Left cardiac atrium (tissue), 4 donors: Measurements from ENCODE around the gene MAGEB4. TPM values are rescaled to one million over a fixed set of nuclear protein-coding genes. Genes with fewer than 3 reads are reported as not detected.
"Not testable (repeated sequence)": the region's sequence is repeated elsewhere in the genome, so short reads cannot be mapped to it uniquely, and the experiment has no call there.

Experiments
- ATAC-seq, 2 donors: fragments of 200-7000 bp; cut with Tn5 transposase; one replicate each; pipeline ENCODE4 v1.9.1; 2020; ENCODE audit warnings: mild to moderate bottlenecking in 2 of 2, moderate library complexity in 2 of 2
- DNase-seq: peaks from one replicate; pipeline ENCODE4 v3.0.0-alpha.2; 2020
- intact Hi-C, 2 donors: fragments of 100-400 bp; cut with DNase I; formaldehyde crosslinking; loops; one replicate each; pipeline versions ENCODE4 v1.14.1 to v1.15.1; 2022 to 2023
- long read RNA-seq: library from polyadenylated mRNA; unstranded; transcript quantifications from one replicate; pipeline ENCODE4 v2.0.0, GENCODE V29; 2021
- total RNA-seq, 2 donors: library from RNA; stranded (reverse); fragmentation: NEBNext Ultra II Directional; extraction: Animal tissue kit (Norgen Biotek cat#: 25700); gene quantifications; one replicate each; pipeline ENCODE4 v1.2.1, GENCODE V29; 2021
- donor health status: DM: no; HTN: yes; CAD: no.
- donor health status: DM: no; HTN: yes; CAD: no; lungs with severe emphysema.
- donor health status: DM: yes; HTN: yes; CAD: no.
- donor health status: Dilated cardiomyopathy.

MAGEB4 gene
- not detected for total RNA-seq
- long read RNA-seq, result 0 reads

DNA sequence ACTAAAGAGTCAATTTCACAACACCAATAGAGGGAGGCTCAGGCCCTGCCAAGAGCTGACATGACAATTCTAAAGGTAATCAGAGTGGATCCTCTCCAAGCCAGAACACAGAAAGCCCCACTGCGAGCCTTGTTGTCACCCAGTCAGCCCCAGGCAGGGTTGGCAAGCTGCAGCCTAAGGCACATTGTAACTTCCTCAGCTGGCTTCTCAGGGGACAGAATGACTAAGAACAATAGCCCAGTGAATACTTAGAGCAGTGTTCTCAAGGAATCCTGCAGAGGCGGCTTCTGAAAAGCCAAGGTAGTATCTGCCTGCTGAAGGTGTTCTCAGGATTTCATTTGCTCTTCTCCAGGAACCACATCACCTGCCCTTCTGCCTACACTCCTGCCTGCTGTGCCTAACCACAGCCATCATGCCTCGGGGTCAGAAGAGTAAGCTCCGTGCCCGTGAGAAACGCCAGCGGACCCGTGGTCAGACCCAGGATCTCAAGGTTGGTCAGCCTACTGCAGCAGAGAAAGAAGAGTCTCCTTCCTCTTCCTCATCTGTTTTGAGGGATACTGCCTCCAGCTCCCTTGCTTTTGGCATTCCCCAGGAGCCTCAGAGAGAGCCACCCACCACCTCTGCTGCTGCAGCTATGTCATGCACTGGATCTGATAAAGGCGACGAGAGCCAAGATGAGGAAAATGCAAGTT lies at the start of gene MAGEB4:
TSS of gene MAGEB4 (plus strand) at position 277 of the 692 bp plus-strand sequence. CDS start at position 413, 136 bp downstream.
- no peak for ATAC-seq

GRCh38 chrX:30193910-30194309 lies 47.9 kb upstream of the MAGEB4 start:
- ATAC-seq, intact Hi-C loops: not testable (repeated sequence)

More for the DNA sequence above, at the start of gene MAGEB4:
- no peak for DNase-seq
- intact Hi-C loops, result no loop called here

GRCh38 chrX:30196322-30196721 lies 45.5 kb upstream of the MAGEB4 start:
- DNase-seq, result no peak

More at GRCh38 chrX:30193910-30194309, 47.9 kb upstream of the MAGEB4 start:
- not testable (repeated sequence) for DNase-seq

GRCh38 chrX:30212172-30212571 lies 29.6 kb upstream of the MAGEB4 start:
- intact Hi-C loops, result no loop called here
- DNase-seq, result no peak
- ATAC-seq, result no peak

More at GRCh38 chrX:30196322-30196721, 45.5 kb upstream of the MAGEB4 start:
- no peak for ATAC-seq
- intact Hi-C loops, result no loop called here

DNA sequence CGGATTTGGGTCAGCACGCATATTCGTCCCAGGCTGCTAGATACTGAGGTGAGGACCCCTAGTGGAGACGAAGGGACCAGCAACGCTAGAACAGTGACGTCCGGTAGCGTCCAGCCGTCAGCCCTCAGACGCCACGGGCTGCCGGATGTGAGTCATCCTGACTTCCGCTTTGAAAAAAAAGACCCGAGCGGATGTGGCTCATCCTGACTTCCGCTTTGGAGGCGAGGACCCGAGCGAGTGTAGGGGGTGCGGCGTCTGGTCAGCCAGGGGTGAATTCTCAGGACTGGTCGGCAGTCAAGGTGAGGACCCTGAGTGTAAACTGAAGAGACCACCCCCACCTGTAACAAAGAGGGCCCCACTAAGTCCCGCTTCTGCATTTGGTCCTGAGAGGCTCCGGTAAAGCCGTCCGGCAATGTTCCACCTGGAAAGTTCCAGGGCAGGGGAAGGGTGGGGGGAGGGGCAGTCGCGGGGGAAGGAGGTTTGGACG lies 26.4 kb upstream of the MAGEB4 start, which contains the start of gene MAGEB2:
TSS of gene MAGEB2 (plus strand) at position 207 of the 487 bp plus-strand sequence. CDS start 3,018 bp downstream, outside the sequence.
- intact Hi-C loops, result no loop called here
- DNase-seq, result no peak
- no peak for ATAC-seq

DNA sequence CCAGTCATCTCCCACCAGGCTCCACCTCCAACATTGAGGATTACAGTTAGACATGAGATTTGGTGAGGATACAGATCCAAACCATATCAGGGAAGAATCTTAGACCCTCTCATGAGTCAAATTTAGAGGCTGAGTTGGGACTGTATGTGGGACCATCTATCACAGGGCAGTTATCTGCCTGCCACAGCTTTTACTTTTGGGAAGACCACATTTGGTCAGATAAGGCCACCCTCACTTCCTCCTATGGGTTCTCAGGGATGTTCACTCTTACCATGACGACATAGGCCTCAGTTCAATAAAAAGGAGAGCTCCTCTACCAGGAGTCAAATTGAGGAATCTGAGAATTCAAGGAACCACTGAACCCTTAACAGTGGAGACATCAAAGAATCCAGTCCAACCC lies 24.3 kb upstream of the MAGEB4 start:
- ATAC-seq (no peak), DNase-seq (no peak)
- intact Hi-C loops, result no loop called here

DNA sequence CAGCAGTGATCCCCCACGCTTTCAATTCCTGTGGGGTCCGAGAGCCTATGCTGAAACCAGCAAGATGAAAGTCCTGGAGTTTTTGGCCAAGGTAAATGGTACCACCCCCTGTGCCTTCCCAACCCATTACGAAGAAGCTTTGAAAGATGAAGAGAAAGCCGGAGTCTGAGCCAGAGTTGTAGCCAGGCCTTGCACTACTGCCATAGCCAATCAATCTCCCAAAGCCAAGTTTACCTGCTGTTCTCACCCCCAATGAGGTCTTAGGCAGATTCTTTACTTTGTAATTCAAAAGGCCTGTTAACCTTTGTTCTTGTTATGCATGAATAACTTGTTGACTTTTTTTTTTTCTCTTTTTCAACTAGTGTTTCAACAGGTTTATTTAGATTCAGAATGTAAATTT lies 22.4 kb upstream of the MAGEB4 start:
- ATAC-seq (no peak), DNase-seq (no peak)
- intact Hi-C loops, result no loop called here

GRCh38 chrX:30220661-30221060 lies 21.1 kb upstream of the MAGEB4 start:
- intact Hi-C loops, result no loop called here

GRCh38 chrX:30224536-30224935 lies 17.3 kb upstream of the MAGEB4 start:
- DNase-seq (no peak), ATAC-seq (no peak)
- intact Hi-C loops, result no loop called here

More at GRCh38 chrX:30220661-30221060, 21.1 kb upstream of the MAGEB4 start:
- DNase-seq, result no peak
- no peak for ATAC-seq

DNA sequence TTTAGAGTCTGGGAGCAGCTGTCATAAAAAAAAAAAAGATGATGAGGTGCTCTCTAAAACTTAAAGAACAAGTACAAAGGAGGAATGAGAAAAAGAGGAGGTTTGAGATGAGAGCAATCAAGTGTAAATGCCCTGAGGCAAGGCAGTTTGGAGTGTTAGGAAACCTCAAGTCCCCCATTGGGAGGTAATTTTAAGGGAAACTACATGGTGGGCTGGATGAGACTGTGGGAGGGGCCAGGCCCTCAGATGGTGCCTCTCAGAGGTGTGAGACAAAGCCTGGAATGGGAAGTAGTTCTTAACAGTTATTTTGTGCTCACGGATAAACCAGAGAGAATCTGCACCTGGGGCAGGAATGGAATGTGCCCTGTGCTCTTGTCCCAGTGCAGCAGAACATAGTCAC lies 13.3 kb upstream of the MAGEB4 start:
- DNase-seq (no peak), ATAC-seq (no peak)
- intact Hi-C loops, result no loop called here

DNA sequence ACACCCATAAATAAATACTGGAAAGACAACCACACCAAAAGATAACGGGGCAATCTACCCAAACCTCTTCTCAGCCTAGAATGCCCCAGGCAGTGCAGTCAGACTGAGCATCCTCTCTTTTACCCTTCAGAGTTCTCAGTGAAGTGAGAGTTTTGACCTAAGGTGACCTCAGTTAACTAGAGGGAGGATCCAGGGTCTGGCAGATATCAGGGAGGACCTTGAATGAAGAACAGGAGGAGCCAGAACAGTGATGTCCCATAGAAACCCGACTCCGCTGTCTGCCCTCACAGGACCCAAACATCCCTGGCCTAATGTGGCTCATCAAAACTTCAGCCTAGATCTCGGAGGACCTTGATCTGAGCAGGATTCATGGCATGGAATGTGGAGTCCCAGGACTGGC lies 11.4 kb upstream of the MAGEB4 start, which contains the start of gene MAGEB3:
TSS of gene MAGEB3 (plus strand) at position 263 of the 400 bp plus-strand sequence. CDS start 5,268 bp downstream, outside the sequence.
- DNase-seq, result no peak
- no peak for ATAC-seq
- intact Hi-C loops, result no loop called here

GRCh38 chrX:30246769-30247489 lies 5.1 kb downstream of the MAGEB4 start, which contains the start of gene MAGEB1:
MAGEB1 (plus strand) TSS chrX:30247146; CDS start chrX:30250494, 3,348 bp downstream.
- intact Hi-C loops, result no loop called here
- no peak for DNase-seq
- ATAC-seq, result no peak

- ATAC-seq (no peak), DNase-seq (no peak)
- intact Hi-C loops, result no loop called here
Measured at GRCh38 chrX:30248854-30249253, 7.1 kb downstream of the MAGEB4 start.

DNA sequence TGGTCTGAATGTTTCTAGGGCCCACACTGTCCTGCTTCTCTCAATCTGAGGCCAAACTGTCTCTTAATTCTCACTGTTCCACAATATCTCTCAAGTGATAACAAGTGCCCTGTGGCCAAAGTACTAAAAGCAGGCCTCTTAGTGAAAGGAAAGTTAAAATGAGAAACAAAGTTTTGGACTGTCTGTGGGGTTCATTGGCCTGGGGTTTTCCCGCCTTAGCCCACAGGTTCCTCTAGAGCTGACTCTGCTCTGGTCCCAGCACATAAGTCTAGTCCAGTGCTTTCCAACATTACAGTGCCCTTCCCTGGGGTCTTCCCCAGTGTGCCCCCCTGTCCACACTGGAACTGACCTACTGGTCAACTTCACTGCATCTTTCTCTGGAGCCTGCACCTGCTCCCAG lies 11.5 kb downstream of the MAGEB4 start:
- DNase-seq, result no peak
- intact Hi-C loops, result no loop called here
- ATAC-seq, result no peak

DNA sequence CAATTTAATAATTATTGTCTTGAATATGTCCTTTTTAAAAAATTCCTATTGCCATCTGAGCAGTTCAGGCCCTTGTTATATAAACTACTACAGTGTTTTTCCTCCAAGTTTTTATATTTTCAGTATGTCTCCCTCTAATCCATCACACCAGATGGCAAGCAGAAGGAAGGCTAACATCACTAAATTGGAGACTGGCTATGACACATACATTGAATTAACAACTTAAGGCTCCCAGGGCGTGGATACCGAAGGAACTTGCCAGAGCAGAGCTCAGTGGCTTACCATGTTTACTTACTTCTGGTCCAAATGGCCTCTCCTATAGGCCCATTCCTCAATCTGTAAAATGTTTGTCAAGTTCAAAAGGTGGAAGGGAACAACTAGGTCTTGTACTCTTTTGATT lies 18.1 kb downstream of the MAGEB4 start:
- ATAC-seq (no peak), DNase-seq (no peak)
- intact Hi-C loops, result no loop called here

- ATAC-seq (no peak), DNase-seq (no peak)
- intact Hi-C loops, result no loop called here
Measured at GRCh38 chrX:30261012-30261411, 19.2 kb downstream of the MAGEB4 start.

- intact Hi-C loops, result no loop called here
- ATAC-seq, result no peak
- DNase-seq, result no peak
Measured at GRCh38 chrX:30262763-30263162, 21.0 kb downstream of the MAGEB4 start.

DNA sequence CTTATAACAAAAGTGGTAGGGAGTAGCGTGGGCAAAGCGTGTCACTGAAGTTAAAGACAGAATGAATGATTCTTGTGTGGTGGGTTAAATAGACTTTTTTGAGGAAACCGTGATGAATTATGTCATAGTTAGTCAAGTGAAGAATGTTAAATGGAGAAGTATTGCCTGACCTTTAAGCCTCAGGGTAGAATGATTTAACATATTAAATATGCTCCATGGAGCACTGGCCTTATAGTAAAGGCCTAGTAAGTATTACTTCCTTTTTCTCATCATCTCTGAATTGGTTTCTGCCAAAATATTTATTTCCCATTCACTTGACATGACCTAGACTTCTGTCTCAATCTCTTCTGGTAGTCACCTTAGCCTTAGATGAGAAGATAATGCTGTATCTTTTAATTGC lies 28.8 kb downstream of the MAGEB4 start:
- no peak for DNase-seq
- ATAC-seq, result no peak
- intact Hi-C loops, result loop anchor here (10.0 kb wide), 1 partner anchor 234 kb away; no protein-coding TSS in a partner anchor

DNA sequence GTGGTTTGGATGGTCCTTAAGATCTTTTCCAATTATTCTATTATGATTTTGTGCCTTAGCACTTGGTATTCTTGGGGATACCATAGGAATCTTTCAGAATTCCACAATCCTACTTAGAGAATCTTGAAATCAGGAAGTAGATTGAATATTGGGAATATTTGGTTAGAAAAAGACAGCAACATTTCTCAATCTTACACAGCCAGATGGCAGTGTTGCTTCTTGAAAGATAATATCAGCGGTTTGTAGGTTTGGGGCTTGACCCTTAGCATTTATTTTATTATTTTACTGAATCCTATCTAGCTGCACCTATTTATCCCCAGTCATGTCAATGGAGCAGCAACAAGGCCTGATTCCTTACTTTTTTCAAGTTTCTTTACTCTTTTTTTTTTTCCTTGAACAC lies 33.7 kb downstream of the MAGEB4 start:
- DNase-seq (no peak), ATAC-seq (no peak)
- intact Hi-C loops, result loop anchor here (10.0 kb wide), 1 partner anchor 229 kb away; no protein-coding TSS in a partner anchor

- intact Hi-C loops, result loop anchor here (10.0 kb wide), 1 partner anchor 226 kb away; no protein-coding TSS in a partner anchor
- ATAC-seq (no peak), DNase-seq (no peak)
Measured at GRCh38 chrX:30278365-30278764, 36.6 kb downstream of the MAGEB4 start.
